Uterus (tissue), 2 donors: ENCODE results near the gene SMOC1.

Experiments
- CTCF ChIP-seq, 4 experiments: fragments of 200-600 bp in 2 of 4; fragments of 450-650 bp in 2 of 4; sonication (generic) in 2 of 4; IDR thresholded peaks; one replicate each; pipeline ENCODE4 v1.5.1; 2016 to 2019; ENCODE audit warnings: antibody characterized with exemption in 4 of 4, mild to moderate bottlenecking in 2 of 4, moderate library complexity in 1 of 4
- POLR2A ChIP-seq, 2 donors: fragments of 450-650 bp; IDR thresholded peaks; one replicate each; pipeline ENCODE4 v1.6.1; 2016; ENCODE audit warnings: antibody characterized with exemption in 2 of 2, mild to moderate bottlenecking in 1 of 2, moderate library complexity in 1 of 2

GRCh38 chr14:69873877-69874780 is 5.1 kb upstream of the SMOC1 start:
- TF ChIP-seq POLR2A (IDR thresholded peaks at IDR 0.05) (no peak), CTCF (IDR thresholded peaks at IDR 0.05) (no peak)
